GM18499 (cell line): ENCODE data around the gene MPIG6B.

Experiments used
- ATAC-seq: cut with Tn5 transposase; IDR thresholded peaks from one replicate; pipeline ENCODE4 v1.9.1; 2021; ENCODE audit warnings: moderate number of reproducible peaks; ENCODE audit not compliant: insufficient read depth, unreplicated experiment

Gene MPIG6B

GRCh38 chr6:31723245-31723979 lies at the start of gene MPIG6B:
Gene MPIG6B, plus strand, starts transcription at chr6:31723373. Its CDS starts 11 bp downstream, at chr6:31723384.
- no peak for ATAC-seq

DNA sequence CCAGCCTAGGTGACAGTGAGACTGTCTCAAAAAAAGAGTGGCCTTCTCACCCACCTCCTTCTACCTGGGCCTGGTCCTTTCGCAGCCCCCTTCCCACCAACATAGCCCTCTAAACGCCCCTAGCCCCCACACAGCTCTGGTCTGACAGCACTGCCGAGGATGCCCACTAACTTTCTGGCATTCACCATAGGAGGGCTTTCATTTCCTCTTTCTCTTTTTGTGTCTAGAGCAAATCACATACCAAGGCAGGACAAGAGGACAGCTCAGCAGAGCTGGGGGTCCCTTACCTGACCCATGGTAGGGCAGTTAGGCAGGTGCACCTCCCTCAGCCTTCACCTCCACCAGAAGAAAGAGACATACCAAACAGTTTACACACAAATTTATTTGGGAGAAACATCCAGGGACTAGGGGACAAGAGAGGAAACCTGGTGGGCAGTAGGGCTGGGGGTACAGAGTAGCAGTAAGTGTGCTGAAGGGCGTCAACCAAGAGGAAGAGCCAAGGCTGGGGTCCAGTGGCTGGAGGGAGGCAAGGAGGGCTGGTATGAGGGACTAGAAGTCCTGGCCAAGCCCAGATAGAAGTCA lies 46.8 kb upstream of the MPIG6B start:
- ATAC-seq: no peak

DNA sequence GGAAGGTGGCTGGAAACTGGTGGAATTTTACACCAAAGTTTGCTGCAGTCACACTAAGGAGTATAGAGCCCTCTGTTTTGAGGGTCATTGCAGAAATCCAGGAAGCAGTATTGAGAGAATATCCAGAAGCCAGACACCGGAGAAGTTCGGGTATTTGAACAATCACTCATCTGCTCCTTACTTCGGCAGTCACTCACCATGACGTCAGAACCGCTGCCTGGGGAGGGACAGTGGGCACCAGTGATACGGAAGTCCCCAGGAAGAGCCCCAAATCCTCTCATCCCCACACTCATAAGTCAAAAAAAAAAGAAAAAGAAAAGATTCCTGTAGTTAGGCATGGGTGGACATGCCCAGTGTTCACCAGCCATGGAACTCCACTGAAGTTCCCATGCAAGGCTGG lies 46.3 kb upstream of the MPIG6B start:
- ATAC-seq: no peak

DNA sequence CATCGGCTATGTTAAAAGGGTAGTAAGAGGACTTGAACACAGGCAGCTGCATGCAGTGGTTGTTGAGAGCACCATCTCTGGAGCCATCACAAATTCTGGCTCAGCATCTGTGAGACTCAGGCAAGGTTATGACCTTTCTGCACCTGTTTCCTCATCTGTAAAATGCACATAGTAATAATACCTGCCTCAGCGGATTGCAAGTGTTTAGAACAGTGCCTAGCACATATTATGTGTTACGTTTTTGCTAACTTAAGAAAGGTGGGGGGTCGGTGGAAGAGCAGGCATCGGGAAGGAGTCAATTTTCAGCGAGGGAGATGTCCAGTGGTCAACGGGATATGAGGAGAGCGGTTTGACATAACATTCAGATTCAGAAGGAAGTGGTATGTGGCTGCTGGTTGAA lies 45.2 kb upstream of the MPIG6B start:
- ATAC-seq: no peak

DNA sequence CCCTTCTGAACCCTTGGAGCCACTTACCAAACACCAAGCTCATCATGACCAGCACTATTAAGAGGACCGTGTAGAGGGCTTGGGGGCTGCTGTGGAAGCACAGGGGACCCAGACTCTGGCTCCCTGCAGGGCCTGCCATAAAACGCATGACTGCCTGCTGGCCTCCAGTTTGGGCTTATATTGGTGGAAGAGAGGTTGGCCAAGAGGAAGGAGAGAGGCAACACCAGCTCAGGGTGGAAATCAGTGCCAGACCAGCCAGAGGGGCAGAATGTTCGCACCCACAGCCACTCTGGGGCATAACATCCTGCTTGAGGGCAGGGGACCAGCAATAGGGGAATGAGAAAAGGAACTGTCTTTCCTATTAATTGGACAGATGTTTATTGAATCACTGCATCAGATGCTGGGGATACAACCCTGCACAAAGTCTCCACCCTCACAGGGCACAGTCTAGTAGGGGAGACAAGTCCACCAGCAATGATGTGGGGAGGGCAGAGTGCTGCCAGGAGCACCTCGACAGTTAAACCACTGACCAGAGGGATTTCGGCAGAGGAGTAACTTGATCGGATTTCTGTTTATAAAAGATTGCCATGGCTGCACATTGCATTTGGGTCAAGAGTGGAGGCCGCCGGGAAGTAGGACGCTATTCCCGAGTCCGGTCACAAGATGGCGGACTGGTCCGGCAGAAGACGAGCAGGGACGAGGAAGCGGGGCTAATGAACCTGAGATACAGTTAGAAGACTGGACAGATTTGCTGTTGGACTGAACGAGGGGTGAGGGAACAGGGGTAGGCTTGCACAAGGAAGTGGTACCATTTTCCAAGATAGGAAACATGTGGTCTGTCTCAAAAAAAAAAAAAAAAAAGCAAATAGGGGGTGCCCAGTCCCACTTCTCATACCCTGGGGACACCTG lies 42.7 kb upstream of the MPIG6B start, which contains the start of gene LY6G5C:
Gene LY6G5C, minus strand, starts transcription at position 842 of the 909 bp plus-strand sequence. Its CDS starts 694 bp downstream, at position 148.
- no peak for ATAC-seq

GRCh38 chr6:31681135-31681671 lies 42.0 kb upstream of the MPIG6B start:
- no peak for ATAC-seq

DNA sequence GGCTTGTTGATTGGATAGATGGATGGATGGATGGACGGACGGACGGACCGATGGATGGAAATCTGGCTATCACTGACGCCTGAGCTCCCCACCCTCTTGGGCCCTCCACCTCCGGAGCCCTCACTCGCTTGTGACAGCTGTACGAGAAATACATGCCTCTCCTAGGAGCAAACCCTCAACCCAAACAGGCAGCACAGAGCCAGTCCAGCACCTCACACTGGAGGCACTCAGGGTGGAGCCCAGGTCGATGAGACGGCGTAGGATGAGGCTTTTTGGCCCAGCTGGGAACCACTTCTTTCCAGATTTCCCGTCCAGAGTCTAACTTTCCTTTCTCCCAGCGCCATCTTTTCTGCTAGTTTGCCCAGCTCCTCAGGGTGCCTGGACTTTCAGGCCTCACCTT lies 39.6 kb upstream of the MPIG6B start:
- no peak for ATAC-seq

GRCh38 chr6:31686483-31686882 lies 36.7 kb upstream of the MPIG6B start:
- no peak for ATAC-seq

- ATAC-seq: no peak
Observed at GRCh38 chr6:31687321-31687720, 35.9 kb upstream of the MPIG6B start.

- ATAC-seq: no peak
Observed at GRCh38 chr6:31687860-31688693, 35.1 kb upstream of the MPIG6B start.

- ATAC-seq: no peak
Observed at GRCh38 chr6:31689249-31690110, 33.7 kb upstream of the MPIG6B start.

- no peak for ATAC-seq
Observed at GRCh38 chr6:31690231-31691077, 32.7 kb upstream of the MPIG6B start.

- ATAC-seq: no peak
Observed at GRCh38 chr6:31691078-31691463, 32.1 kb upstream of the MPIG6B start.

GRCh38 chr6:31691564-31692108 lies 31.5 kb upstream of the MPIG6B start:
- ATAC-seq: no peak

DNA sequence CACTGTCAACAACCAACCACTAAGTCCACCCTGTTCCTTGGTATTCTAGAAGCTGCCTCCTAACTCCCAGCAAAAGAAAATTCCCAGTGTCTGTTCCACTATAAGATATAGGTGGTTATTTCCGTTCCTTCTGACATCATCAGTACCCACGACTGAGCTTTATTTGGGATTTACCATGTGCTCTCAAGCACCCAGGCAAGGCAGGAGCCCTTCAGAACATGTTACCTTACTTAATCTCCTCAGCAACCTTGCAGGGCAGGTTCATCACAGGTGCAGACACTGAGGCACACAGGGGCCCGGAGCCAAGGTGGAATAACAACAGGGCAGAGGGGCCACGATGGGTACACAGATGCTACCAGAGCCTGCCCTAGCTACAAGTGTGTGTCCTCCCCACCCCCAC lies 30.8 kb upstream of the MPIG6B start:
- no peak for ATAC-seq

GRCh38 chr6:31692886-31693285 lies 30.3 kb upstream of the MPIG6B start:
- ATAC-seq: no peak

DNA sequence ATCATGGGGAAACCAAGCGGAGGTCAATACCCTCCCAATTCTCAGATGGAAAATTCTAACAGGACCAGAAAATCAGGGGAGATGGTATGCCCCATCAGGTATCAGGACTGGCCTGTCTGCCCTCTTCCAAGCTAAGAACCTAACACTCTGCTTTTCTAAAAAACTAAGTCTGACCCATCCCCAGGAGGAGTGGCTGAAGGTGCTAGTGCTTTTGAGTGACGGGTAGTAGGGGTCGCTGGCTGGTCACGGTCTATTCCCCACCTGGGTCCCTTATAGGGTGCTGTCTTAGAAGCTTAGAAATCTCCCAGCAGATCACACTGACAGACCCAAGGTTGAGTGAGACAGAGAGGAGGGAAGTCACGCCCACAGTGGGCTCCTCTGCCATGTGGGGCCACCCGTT lies 29.6 kb upstream of the MPIG6B start:
- ATAC-seq: no peak

- no peak for ATAC-seq
Observed at GRCh38 chr6:31697555-31697954, 25.6 kb upstream of the MPIG6B start.
